Measurements from ENCODE around the gene PLA2G15.

PLA2G15 gene

GRCh38 chr16:68227183-68227793 lies 17.9 kb upstream of the PLA2G15 start:
- ChIA-PET CTCF (interaction anchor here (0.9 to 1.6 kb wide), 4 partner anchors 10 to 134 kb away, joined by 4 to 7 read pairs (median 4); no protein-coding TSS in a partner anchor), POLR2A (interaction anchor here (0.7 kb wide), 1 partner anchor 261 kb away, joined by 3 read pairs; no protein-coding TSS in a partner anchor)
- TF ChIP-seq ZNF354C (tag by site-specific recombination; IDR thresholded peaks at IDR 0.05; ENCODE audit: borderline replicate concordance, low read depth) (no peak), ZNF202 (tag by site-specific recombination; IDR thresholded peaks at IDR 0.05; ENCODE audit: borderline replicate concordance) (no peak), ZNF175 (tag by site-specific recombination; IDR thresholded peaks at IDR 0.05) (no peak), ZNF488 (tag by site-specific recombination; IDR thresholded peaks at IDR 0.05) (no peak), ZNF626 (tag by site-specific recombination; IDR thresholded peaks at IDR 0.05) (no peak), ZNF114 (tag by site-specific recombination; IDR thresholded peaks at IDR 0.05) (no peak), YY2 (tag by site-specific recombination; IDR thresholded peaks at IDR 0.05) (no peak), PRDM2 (tag by site-specific recombination; IDR thresholded peaks at IDR 0.05; ENCODE audit: borderline replicate concordance) (no peak), ZNF223 (tag by site-specific recombination; IDR thresholded peaks at IDR 0.05) (no peak), ZNF624 (tag by site-specific recombination; IDR thresholded peaks at IDR 0.05) (no peak)
- Histone ChIP-seq H3K4me3 (ENCODE audit: low read depth, low read length) (no peak overlapping the region), H3K9me3 (ENCODE audit: control insufficient read depth, insufficient read depth, low read depth, low read length) (no peaks in the 10 kb centered on the region), H3K36me3 (ENCODE audit: control insufficient read depth in 2 of 2, insufficient read depth in 1 of 2, low read length in 2 of 2) (peaks cover 0 to 52% of the 10 kb centered on the region in 2 experiments; a peak in 1 of 3 replicates), H3K27ac (ENCODE audit: extremely low read depth, low read depth, low read length) (no peak overlapping the region), H3K4me1 (ENCODE audit: control insufficient read depth, insufficient read depth, low read length) (no peaks in the 10 kb centered on the region)

GRCh38 chr16:68227850-68228553 lies 17.2 kb upstream of the PLA2G15 start:
- CTCF ChIA-PET = interaction anchor here (0.6 to 1.5 kb wide), 10 partner anchors 9 to 800 kb away, joined by 3 to 7 read pairs (median 4); no protein-coding TSS in a partner anchor
- Histone ChIP-seq H3K4me1 (ENCODE audit: control insufficient read depth, insufficient read depth, low read length) (no peaks in the 10 kb centered on the region), H3K4me3 (ENCODE audit: low read depth, low read length) (no peak overlapping the region), H3K27ac (ENCODE audit: extremely low read depth, low read depth, low read length) (no peak overlapping the region), H3K9me3 (ENCODE audit: control insufficient read depth, insufficient read depth, low read depth, low read length) (no peaks in the 10 kb centered on the region), H3K36me3 (ENCODE audit: control insufficient read depth in 2 of 2, insufficient read depth in 1 of 2, low read length in 2 of 2) (peaks cover 0 to 56% of the 10 kb centered on the region in 2 experiments; a peak in 1 of 3 replicates)
- TF ChIP-seq ZBTB20 (tag by site-specific recombination; IDR thresholded peaks at IDR 0.05) (peak; percentile 31; the same call in 1 of the 2 replicates), ZNF362 (tag by site-specific recombination; IDR thresholded peaks at IDR 0.05) (no peak), ZNF341 (tag by site-specific recombination; IDR thresholded peaks at IDR 0.05; ENCODE audit: low read depth) (no peak), SCRT1 (tag by site-specific recombination; IDR thresholded peaks at IDR 0.05; ENCODE audit: borderline replicate concordance) (peak; percentile 42; the same call in 1 of the 2 replicates), SCRT2 (tag by site-specific recombination; IDR thresholded peaks at IDR 0.05) (peak; percentile 80), ZSCAN16 (tag by site-specific recombination; IDR thresholded peaks at IDR 0.05) (no peak)
- POLR2A ChIA-PET = no interaction called here

Data from HEK293 (cell line).